ENCODE data around the gene COL18A1.

- TF ChIP-seq, protein P1, sequence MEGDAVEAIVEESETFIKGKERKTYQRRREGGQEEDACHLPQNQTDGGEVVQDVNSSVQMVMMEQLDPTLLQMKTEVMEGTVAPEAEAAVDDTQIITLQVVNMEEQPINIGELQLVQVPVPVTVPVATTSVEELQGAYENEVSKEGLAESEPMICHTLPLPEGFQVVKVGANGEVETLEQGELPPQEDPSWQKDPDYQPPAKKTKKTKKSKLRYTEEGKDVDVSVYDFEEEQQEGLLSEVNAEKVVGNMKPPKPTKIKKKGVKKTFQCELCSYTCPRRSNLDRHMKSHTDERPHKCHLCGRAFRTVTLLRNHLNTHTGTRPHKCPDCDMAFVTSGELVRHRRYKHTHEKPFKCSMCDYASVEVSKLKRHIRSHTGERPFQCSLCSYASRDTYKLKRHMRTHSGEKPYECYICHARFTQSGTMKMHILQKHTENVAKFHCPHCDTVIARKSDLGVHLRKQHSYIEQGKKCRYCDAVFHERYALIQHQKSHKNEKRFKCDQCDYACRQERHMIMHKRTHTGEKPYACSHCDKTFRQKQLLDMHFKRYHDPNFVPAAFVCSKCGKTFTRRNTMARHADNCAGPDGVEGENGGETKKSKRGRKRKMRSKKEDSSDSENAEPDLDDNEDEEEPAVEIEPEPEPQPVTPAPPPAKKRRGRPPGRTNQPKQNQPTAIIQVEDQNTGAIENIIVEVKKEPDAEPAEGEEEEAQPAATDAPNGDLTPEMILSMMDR (IDR thresholded peaks at IDR 0.05; ENCODE audit: low read depth, low read length) = no peak
- TF ChIP-seq EZH2phosphoT487 (IDR thresholded peaks at IDR 0.05; ENCODE audit: low read depth) = no peak
Observed at GRCh38 chr21:45451771-45452182, 46.8 kb downstream of the COL18A1 start.

Data from OCI-LY3 (cell line).